WERI-Rb-1 (cell line): ENCODE results near the gene SHC4.

Experiments
- DNase-seq: peaks from one replicate; pipeline ENCODE4 v3.0.0-alpha.2; 2020
- H3K27ac ChIP-seq: fragments of 250-450 bp; sonication (Bioruptor Pico); 2 replicates; pipeline ENCODE4 v1.5.1; 2020; ENCODE audit warnings: mild to moderate bottlenecking, moderate library complexity
- H3K27me3 ChIP-seq: fragments of 250-450 bp; sonication (Bioruptor Pico); 2 replicates; pipeline ENCODE4 v1.5.1; 2021; ENCODE audit warnings: mild to moderate bottlenecking, low read depth, moderate library complexity; ENCODE audit not compliant: insufficient read depth, severe bottlenecking
- H3K36me3 ChIP-seq: fragments of 250-450 bp; sonication (Bioruptor Pico); 2 replicates; pipeline ENCODE4 v1.5.1; 2020; ENCODE audit warnings: mild to moderate bottlenecking, moderate library complexity
- H3K4me3 ChIP-seq: 2 replicates; pipeline ENCODE4 v1.5.1; 2011; ENCODE audit warnings: low read depth, mild to moderate bottlenecking, control low read depth, low read length
- H3K9me3 ChIP-seq: fragments of 250-450 bp; sonication (Bioruptor Pico); 2 replicates; pipeline ENCODE4 v1.5.1; 2021; ENCODE audit warnings: mild to moderate bottlenecking, moderate library complexity; ENCODE audit not compliant: severe bottlenecking
- TF ChIP-seq, protein P1 (sequence below): IDR thresholded peaks from 2 replicates; pipeline ENCODE4 v1.5.1; 2011; ENCODE audit warnings: low read depth, mild to moderate bottlenecking, control low read depth, inconsistent platforms, low read length

SHC4 gene

DNA sequence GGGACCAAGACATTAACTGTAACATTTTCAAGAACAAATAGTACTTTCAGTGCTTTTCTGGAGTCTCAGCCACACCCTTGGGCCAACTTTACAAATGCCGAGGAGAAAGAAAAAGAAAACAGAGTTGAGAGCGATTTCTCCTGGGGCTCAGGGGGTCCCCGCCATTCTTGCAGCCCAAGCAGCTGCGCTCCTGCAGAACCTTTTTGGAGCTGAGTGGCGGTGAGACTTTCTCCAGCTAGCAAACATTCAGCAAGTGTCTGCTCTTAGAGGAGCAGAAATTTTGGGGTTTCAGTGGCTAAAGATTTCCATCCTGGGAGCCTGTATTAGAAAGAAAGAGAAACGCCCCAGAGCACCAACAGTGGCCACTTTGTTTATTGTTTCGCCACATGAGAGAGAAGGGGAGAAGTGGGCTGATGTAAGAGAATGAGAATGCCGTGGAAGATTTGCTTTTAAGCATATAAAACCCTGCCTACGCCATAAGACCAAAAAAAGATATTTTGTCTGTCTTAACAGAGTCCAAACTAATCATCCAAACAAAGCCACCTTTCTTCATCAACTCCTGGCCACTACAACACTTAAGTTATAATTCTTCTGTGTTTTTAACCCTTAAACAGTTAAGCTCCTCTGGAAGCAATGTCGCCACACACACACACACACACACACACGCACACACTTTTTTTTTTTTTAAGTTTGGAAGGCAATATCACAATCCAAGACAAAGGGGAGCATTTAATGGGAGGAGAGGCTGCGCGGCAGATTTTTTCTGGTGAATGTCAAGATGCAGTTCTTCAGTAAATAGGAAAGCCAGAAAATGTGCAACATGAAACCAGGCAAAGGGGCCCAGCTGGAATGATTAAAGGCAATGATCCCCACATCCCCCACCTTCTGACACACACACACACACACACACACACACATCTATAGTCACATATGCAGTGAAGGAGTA, 66.6 kb downstream of the SHC4 start:
- Histone ChIP-seq H3K9me3 (no peaks in the 10 kb centered on the region), H3K27me3 (no peaks in the 10 kb centered on the region), H3K4me3 (no peak overlapping the region), H3K27ac (no peak overlapping the region), H3K36me3 (no peaks in the 10 kb centered on the region)
- TF ChIP-seq, protein P1, sequence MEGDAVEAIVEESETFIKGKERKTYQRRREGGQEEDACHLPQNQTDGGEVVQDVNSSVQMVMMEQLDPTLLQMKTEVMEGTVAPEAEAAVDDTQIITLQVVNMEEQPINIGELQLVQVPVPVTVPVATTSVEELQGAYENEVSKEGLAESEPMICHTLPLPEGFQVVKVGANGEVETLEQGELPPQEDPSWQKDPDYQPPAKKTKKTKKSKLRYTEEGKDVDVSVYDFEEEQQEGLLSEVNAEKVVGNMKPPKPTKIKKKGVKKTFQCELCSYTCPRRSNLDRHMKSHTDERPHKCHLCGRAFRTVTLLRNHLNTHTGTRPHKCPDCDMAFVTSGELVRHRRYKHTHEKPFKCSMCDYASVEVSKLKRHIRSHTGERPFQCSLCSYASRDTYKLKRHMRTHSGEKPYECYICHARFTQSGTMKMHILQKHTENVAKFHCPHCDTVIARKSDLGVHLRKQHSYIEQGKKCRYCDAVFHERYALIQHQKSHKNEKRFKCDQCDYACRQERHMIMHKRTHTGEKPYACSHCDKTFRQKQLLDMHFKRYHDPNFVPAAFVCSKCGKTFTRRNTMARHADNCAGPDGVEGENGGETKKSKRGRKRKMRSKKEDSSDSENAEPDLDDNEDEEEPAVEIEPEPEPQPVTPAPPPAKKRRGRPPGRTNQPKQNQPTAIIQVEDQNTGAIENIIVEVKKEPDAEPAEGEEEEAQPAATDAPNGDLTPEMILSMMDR: no peak
- no peak for DNase-seq

DNA sequence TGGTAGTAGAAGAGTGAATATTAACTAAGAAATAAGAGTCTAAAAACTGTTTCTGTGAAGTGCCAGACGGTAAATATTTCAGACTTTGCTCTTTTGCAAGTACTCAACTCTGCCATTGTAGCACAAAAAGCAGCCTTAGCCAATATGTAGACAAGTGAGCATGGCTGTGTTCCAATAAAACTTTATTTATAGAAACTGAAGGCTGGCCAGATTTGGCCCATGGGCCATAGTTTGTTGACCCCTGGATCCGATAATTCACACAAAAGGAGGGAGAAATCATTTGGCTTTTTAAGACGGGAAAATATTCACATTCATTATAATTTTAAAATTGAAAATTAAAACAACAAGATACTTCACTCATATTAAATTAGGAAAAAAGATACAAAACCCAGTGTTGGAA, 70.4 kb downstream of the SHC4 start:
- no peak for DNase-seq
- TF ChIP-seq, protein P1: no peak
- Histone ChIP-seq H3K27ac (no peak overlapping the region), H3K4me3 (no peak overlapping the region), H3K9me3 (no peaks in the 10 kb centered on the region), H3K36me3 (no peaks in the 10 kb centered on the region), H3K27me3 (no peaks in the 10 kb centered on the region)

DNA sequence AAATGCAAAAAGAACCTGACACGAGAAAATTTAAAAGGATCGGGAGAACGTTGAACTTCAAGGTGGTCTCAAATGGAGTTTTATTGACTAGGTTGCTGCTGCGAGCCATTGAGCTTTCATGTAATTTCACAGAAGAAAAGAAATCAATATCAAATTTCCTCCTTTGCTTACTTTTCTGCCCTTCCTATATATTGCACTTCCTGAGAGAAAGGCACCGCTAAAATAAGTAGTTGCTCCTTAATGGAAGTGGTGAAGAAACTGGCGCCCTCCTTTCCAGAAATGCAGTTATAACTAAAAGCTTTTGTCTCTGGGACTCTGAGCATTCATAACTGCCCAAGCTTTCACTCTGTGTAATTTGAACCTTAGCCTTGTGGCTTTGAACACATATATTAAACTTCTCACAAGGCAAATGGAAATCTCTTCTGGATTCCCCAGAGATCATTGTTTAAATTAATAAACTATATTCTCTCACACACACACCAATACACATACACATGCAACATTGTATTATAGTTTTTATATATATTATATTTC, 72.4 kb downstream of the SHC4 start:
- no peaks in the 10 kb centered on the region for H3K9me3 ChIP-seq

DNA sequence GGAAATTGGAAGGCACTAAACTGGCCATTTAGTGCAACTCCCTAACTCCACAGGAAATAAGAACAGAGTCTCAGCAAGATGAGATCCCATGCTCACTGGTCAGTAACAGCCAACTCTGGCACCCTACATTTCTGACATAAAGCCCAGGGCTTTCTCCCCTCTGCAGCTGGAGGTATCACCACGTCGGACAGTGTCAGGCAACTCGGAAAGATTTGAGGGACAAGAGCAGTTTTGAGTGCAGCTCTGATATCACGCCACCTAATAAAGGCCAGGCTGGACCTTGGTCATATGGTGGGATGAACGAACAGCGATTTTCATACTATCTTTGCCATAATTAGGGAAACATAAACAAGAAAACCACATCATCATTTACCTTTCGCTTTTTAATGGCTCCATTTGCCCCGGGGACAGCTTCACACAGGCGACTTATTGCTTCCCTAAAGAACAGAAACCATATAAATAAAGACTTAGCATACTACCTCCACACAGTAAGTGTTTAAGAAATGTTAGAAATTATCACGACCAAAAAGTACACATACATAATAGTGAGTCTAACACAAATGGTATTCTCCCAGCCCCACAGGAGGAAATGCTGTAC, 73.2 kb downstream of the SHC4 start:
- no peak overlapping the region for H3K4me3 ChIP-seq
- TF ChIP-seq, protein P1: no peak

More for the DNA sequence above, 72.4 kb downstream of the SHC4 start:
- Histone ChIP-seq H3K36me3 (no peaks in the 10 kb centered on the region), H3K27ac (no peak overlapping the region), H3K27me3 (no peaks in the 10 kb centered on the region), H3K4me3 (no peak overlapping the region)
- no peak for DNase-seq
- TF ChIP-seq, protein P1: no peak

DNA sequence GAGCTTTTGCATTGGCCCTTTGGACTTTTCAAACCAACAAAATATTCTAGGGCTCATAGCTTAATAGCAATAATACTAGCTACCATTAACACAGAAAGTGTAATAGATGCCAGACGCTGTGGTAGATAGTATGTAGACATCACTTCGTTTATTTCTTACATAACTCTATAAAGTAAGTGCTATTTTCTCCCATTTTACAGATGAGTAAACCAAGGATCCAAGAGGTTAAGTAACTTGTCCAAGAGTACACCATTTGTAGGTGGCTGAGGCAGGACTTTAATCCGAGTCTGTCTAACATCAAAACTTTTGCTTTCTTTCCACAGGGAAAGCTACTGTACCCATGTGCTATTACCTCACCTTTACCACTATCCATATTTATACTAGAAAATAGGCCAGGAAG, 73.8 kb downstream of the SHC4 start:
- Histone ChIP-seq H3K27me3 (no peaks in the 10 kb centered on the region), H3K36me3 (no peaks in the 10 kb centered on the region), H3K27ac (no peak overlapping the region), H3K4me3 (no peak overlapping the region), H3K9me3 (no peaks in the 10 kb centered on the region)
- TF ChIP-seq, protein P1: no peak
- DNase-seq: no peak

More for the DNA sequence above, 73.2 kb downstream of the SHC4 start:
- no peak for DNase-seq
- no peaks in the 10 kb centered on the region for H3K27me3 ChIP-seq
- no peaks in the 10 kb centered on the region for H3K9me3 ChIP-seq
- no peaks in the 10 kb centered on the region for H3K36me3 ChIP-seq
- no peak overlapping the region for H3K27ac ChIP-seq
